HG02938 (cell line): ENCODE measurements around the gene LMBR1.

ENCODE experiments used
- ATAC-seq: cut with Tn5 transposase; IDR thresholded peaks from one replicate; pipeline ENCODE4 v1.9.1; 2021; ENCODE audit warnings: mild to moderate bottlenecking, moderate library complexity; ENCODE audit not compliant: unreplicated experiment

The LMBR1 gene

DNA sequence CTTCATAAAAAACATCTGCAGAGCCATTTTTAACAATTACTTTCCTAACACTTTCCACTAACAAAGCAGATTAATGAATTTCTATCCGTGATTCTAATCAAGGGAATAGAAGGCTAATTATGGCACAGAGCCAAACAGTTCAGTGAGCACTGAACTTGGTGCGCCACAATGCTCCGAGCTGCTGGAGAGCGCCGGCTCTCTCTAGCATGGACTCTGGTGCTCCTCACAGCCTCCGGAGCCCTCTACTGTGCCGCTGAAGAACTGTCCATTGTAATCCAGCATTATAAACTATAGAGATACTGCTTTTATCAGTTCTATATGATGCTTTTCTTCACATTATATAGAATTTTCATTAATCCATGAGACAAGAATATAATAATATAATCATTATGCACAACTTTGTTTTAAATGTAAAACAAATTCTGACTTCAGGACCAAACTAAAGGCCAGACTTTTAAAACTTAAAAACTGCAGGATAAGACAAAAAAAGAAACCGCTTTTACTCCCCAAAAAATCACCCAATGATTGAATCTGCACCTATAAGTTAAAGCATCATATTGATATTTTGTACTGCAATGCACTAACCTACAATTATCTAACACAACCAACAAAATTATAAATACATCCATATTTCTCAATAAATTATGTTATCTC, 128.8 kb downstream of the LMBR1 start:
- ATAC-seq: no peak

- no peak for ATAC-seq
These were observed 133.3 kb downstream of the LMBR1 start for GRCh38 chr7:156759579-156760202.

DNA sequence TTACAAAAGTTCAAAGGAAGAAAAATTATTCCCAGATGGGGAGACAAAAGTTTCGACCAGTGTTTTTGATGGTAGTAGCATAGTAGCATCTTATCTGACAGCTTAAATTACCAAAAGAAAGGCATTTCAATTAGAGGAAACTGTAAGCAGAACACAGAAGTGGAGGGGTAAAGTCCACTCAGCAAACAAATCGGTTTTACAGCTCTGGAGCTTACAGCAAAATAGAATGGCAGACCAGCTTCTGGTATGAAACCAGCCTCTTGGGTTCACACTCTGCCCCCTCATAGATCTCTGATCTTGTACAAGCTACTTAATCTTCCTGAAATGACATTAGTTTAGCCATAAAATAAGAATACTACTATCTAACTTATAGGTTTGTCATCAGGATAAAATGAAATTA, 133.8 kb downstream of the LMBR1 start:
- ATAC-seq: no peak

DNA sequence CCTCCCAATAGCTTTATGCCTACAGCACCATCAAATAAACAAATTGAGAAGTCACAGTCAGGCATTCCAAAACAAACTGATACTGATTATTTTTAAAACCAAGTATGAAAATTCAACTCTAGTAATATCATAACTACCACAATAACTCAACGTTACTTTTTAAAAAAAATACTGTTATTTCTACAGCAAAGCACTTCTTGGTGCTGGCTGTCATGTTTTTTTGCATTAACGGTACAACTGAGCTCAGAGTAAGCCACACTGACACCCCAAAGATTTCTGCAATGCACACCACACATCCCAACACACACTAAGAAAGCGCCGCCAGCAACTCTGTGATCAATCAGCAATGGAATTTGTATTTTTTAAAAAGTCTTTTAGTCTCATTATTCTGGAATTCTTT, 138.8 kb downstream of the LMBR1 start:
- no peak for ATAC-seq

DNA sequence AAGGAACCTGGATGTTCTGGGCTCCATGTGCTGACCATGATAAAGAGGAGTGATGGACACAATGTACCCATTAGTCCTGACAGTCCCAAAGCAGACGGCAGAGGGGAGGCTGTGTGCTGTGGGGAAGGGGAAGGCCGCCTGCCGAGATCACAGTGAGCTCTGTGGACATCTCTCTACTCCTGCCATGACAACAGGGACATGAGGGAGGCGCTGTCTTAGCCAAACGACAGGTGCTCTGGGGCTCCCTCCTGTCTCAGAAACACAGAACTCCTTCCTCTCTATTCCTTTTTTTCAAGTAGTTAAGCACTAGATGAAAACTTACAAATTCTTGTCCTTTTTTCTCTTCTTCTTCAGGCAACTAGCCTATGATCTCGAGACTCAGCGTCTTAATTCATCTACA, 139.4 kb downstream of the LMBR1 start:
- ATAC-seq: no peak

DNA sequence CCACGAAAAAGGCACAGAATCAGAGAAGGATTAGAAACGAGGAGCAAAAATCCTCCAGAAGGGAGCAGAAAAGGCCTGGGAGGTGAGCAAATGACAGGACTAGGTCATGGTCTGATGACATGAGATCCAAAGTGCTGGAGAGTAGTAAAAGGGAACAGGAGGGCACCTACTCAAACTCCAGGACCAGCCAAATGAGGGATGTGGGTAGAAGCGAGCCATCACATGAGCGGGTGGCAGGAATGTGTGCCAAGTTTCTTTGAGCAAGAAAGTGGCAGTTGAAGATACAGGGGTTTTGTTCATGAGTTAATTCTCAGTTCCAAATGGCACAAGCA, 139.8 kb downstream of the LMBR1 start:
- ATAC-seq: no peak

DNA sequence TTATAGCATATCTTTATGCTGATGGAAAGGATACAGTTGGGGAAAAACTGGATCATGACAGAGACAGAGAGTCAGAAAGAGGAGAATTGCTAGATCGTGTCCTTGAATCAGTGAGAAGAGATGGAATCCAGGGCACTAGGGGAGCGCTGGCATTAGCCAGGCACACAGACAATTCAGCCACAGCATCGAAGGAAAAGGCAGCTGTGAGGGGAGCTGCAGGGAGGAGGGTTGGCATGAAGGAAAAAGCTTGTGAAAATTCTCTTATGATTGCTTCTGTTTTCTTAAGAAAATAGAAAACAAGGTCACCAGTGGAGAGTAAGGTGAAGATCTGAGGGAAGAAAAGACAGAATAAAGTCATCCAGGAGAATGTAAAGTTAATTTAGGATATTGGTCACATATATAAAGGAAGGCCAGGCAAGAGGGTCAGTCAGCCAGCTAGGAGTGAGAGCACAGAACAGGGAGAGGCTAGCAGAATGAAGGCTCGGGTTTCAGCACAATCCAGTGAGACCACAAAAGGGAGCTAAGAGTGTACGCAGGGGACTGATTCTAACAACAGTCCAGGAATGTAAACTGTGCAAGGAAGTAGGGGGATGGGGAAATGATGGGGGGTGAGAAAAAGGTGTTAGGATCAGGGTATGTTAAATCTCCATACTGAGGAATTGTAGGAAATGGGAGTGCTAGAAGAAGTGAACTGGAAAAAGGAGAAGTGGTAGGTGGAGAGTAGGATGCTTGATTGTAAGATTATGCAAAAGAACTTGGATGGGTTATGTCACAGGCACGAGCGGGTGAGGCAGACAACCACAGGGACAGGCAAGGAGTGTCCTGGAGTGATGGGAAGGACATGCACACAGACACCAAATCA, 140.4 kb downstream of the LMBR1 start:
- ATAC-seq: no peak

- ATAC-seq: peak; percentile 84
These were observed 141.7 kb downstream of the LMBR1 start for GRCh38 chr7:156751319-156751718.

GRCh38 chr7:156747718-156748117, 145.3 kb downstream of the LMBR1 start:
- ATAC-seq: no peak

DNA sequence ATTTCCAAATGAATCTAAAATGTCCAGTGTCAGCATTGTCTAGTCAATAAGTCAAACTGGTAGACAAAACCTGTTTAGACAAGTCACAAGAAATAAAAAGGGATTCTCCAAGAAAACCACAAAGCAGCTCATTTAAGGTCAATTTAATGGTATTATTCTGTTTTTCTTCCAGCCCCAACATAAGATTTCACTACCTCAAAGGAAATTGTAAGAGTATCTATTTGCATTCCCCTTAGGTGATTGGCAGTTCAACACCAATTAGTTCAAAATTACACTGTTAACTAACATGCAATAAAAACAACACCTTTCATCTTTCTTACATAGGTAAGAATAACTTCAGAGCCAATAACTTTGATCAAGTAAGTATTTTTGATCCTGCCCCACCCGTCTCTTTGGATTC, 146.1 kb downstream of the LMBR1 start:
- no peak for ATAC-seq

GRCh38 chr7:156739596-156739995, 153.4 kb downstream of the LMBR1 start:
- ATAC-seq: no peak

DNA sequence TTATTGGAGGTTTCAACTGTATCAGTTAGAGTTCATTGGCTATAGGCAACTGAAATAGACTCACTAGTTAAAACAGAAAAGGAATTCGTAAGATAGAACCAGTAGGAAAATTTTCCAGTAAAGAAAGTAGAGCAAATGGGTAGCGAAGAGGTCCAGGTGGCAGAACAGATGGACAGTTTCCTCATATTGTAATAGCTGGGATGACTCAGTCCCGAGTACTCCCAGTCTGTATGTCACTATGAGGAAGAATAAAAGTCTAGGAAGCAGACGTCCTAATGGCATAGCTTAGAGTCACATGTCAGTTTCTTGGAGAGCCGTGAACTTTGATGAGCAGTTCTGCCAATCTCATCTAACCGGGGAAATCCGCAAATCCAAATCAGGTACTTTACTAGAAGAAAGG, 157.1 kb downstream of the LMBR1 start:
- no peak for ATAC-seq

- ATAC-seq: no peak
These were observed 159.3 kb downstream of the LMBR1 start for GRCh38 chr7:156733638-156734037.

GRCh38 chr7:156732091-156732625, 160.8 kb downstream of the LMBR1 start:
- no peak for ATAC-seq

DNA sequence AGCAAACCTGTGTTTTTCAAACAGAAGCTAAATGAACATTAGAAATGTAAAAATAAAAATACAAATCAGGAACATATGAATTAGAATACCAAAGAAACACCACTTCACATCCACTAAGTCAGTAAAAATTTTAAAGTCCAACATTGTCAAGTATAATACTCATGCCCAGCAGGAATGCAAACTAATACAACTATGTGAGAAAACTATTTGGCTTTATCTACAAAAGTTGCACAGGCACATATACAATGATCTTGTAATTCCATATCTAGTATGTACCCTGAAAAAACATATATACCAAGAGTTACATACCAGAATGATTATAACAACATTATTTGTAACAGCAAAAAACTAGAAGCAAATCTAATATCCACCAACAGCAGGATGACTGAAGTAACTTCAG, 161.3 kb downstream of the LMBR1 start:
- no peak for ATAC-seq

DNA sequence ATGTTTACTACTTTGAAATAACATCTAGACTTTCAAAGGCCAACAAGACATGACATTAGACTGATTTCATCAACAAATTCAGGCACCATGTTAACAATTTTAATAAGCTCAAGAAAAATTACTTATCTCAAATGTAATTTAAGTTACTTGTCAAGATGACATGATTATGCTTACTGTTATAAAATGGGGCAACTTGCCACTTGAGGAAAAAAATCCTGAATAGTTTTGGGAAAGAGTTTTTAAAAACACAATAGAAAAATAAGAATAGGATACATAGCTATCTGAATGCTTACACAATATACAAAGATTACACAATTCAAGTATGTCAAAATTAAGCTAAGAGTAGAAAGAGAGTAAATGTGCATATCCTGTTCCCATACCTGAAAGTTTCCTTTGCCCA, 167.0 kb downstream of the LMBR1 start:
- no peak for ATAC-seq

- ATAC-seq: no peak
These were observed 167.9 kb downstream of the LMBR1 start for GRCh38 chr7:156725073-156725472.

DNA sequence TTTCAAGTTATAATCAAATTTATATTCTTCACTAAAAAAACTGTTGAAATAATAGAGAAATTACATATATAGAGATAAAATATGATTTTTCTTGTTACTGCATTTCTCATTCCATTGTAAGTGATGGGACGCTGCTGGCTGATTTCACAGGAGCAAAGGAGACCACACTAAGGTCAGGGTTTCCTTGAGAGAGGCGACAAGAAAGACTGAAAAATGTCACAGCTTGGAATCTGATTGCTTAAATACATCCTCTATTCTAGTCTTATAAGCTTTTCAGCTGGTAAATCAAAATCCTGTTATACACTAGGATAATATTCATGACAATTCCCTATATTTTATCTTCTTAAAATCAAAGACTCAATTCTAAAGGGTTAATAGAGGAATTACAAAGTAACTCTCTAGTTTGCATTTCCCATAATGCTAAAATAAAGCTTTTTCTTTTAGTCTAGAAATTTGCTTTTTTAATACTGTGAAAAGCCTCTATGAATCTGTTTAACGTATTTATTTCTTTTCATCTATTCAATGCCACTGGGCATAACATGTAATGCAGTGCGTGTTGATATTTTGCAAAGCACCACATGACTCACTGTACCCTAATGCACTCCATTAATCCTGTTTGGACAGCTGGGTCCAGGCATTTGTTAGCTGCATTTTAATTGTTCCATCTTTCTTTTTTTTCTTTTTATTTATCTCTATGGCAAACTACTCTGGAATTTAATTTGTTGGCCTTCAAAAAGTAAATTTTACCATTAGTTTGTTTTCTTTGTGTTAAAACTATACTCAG, 170.7 kb downstream of the LMBR1 start:
- no peak for ATAC-seq

DNA sequence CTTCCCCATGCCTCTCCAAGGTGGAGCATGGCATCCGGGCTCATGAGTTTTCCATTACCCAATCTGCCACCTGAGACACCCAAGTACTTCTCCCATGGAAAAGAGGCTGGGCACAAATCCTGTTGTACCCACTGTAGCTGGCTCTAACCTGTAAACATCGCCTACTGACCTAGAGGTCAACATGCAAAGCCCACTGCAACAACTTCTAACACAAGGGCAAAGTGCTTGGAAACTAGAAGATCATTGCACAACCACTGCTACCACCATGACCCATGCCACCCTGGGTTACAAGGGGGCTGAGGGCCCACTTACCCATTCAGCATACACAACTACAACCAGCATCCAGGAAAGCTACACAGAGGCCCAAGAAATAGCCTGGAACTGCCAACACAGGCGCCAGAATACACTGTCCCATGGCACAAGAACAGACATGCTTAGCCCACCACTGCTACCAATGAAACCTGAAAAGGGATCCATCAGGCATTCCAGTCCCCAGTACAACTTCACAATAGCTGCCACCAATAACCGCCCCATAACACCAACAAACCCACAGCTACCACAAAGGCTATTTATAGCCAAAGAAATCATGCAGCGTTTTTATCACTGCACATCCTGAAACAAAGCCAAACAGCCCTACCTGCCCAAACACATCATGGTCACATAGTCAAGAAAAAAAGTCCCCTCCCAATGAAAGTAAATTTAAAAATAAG, 189.1 kb downstream of the LMBR1 start:
- no peak for ATAC-seq

GRCh38 chr7:156703209-156703608, 189.8 kb downstream of the LMBR1 start:
- no peak for ATAC-seq
